ENCODE measurements around the gene GUCA1A.

GRCh38 chr6:42176981-42177380 is 3.8 kb downstream of the GUCA1A start:
- no peak for TF ChIP-seq EZH2 (IDR thresholded peaks at IDR 0.05)
- TF ChIP-seq FOXP2 (optimal IDR thresholded peaks at IDR 0.05; ENCODE audit: control extremely low read depth, extremely low read length, insufficient read depth), result no peak

Measured in SK-N-MC (cell line).